Liver (tissue), 9 donors: Measurements from ENCODE around the gene PIANP. TPM values are rescaled to one million over a fixed set of nuclear protein-coding genes. Genes with fewer than 3 reads are reported as not detected.

Experiments
- DNase-seq: peaks from one replicate; pipeline ENCODE4 v3.0.0-alpha.2; 2017; ENCODE audit warnings: low spot score
- H3K27ac ChIP-seq, 2 donors: one replicate each; pipeline ENCODE4 v1.7.0; 2013; ENCODE audit warnings: inconsistent platforms in 2 of 2, low read length in 2 of 2, control low read depth in 1 of 2, low read depth in 1 of 2, mild to moderate bottlenecking in 1 of 2
- H3K27me3 ChIP-seq, 4 donors: one replicate each; pipeline versions ENCODE4 v1.6.1 to v1.7.0; 2013; ENCODE audit warnings: low read length in 3 of 4, inconsistent platforms in 1 of 4, mild to moderate bottlenecking in 1 of 4, moderate library complexity in 1 of 4; ENCODE audit not compliant: control insufficient read depth in 4 of 4, insufficient read depth in 4 of 4
- H3K36me3 ChIP-seq, 4 donors: one replicate each; pipeline versions ENCODE4 v1.6.1 to v1.7.0; 2013; ENCODE audit warnings: low read length in 3 of 4, mild to moderate bottlenecking in 3 of 4, low read depth in 1 of 4, moderate library complexity in 1 of 4; ENCODE audit not compliant: control insufficient read depth in 4 of 4, insufficient read depth in 3 of 4
- H3K4me1 ChIP-seq, 4 donors: one replicate each; pipeline versions ENCODE4 v1.6.1 to v1.7.0; 2013; ENCODE audit warnings: low read length in 3 of 4, mild to moderate bottlenecking in 3 of 4, moderate library complexity in 1 of 4; ENCODE audit not compliant: control insufficient read depth in 4 of 4, insufficient read depth in 4 of 4
- H3K4me3 ChIP-seq, 3 donors: one replicate each; pipeline versions ENCODE4 v1.6.1 to v1.7.0; 2013; ENCODE audit warnings: low read length in 3 of 3, control low read depth in 1 of 3, low read depth in 1 of 3, mild to moderate bottlenecking in 1 of 3
- H3K9ac ChIP-seq, 2 donors: one replicate each; pipeline ENCODE4 v1.7.0; 2013; ENCODE audit warnings: low read length in 2 of 2, mild to moderate bottlenecking in 2 of 2, moderate library complexity in 2 of 2, control low read depth in 1 of 2, low read depth in 1 of 2
- H3K9me3 ChIP-seq, 4 donors: one replicate each; pipeline versions ENCODE4 v1.6.1 to v1.7.0; 2013; ENCODE audit warnings: low read length in 3 of 4; ENCODE audit not compliant: control insufficient read depth in 4 of 4
- ATF3 ChIP-seq: IDR thresholded peaks from 2 replicates; pipeline ENCODE4 v1.6.1; 2016; ENCODE audit warnings: antibody characterized with exemption
- EGR1 ChIP-seq, 2 donors: IDR thresholded peaks; 2 replicates each; pipeline ENCODE4 v1.6.1; 2016 to 2018; ENCODE audit warnings: antibody characterized with exemption in 2 of 2, low read depth in 2 of 2
- FOXA1 ChIP-seq: IDR thresholded peaks from 2 replicates; pipeline ENCODE4 v1.6.1; 2016; ENCODE audit warnings: antibody characterized with exemption
- FOXA2 ChIP-seq: IDR thresholded peaks from 2 replicates; pipeline ENCODE4 v1.6.1; 2016; ENCODE audit warnings: antibody characterized with exemption
- GABPA ChIP-seq, 2 donors: IDR thresholded peaks in 1 of 2; conservative IDR thresholded peaks in 1 of 2; 2 replicates each; pipeline ENCODE4 v1.6.1; 2016; ENCODE audit warnings: antibody characterized with exemption in 2 of 2, mild to moderate bottlenecking in 1 of 2, moderate library complexity in 1 of 2
- HNF4A ChIP-seq, 2 donors: conservative IDR thresholded peaks; 2 replicates each; pipeline ENCODE4 v1.6.1; 2016; ENCODE audit warnings: antibody characterized with exemption in 2 of 2, mild to moderate bottlenecking in 2 of 2
- HNF4G ChIP-seq: IDR thresholded peaks from 2 replicates; pipeline ENCODE4 v1.6.1; 2016; ENCODE audit warnings: antibody characterized with exemption
- JUND ChIP-seq, 2 donors: IDR thresholded peaks; 2 replicates each; pipeline ENCODE4 v1.6.1; 2016; ENCODE audit warnings: antibody characterized with exemption in 2 of 2
- NR2F2 ChIP-seq: IDR thresholded peaks from 2 replicates; pipeline ENCODE4 v1.6.1; 2016; ENCODE audit warnings: antibody characterized with exemption
- RAD21 ChIP-seq, 2 donors: IDR thresholded peaks; 2 replicates each; pipeline ENCODE4 v1.6.1; 2016; ENCODE audit warnings: antibody characterized with exemption in 2 of 2, mild to moderate bottlenecking in 2 of 2
- RXRA ChIP-seq, 2 donors: IDR thresholded peaks; 2 replicates each; pipeline ENCODE4 v1.6.1; 2017 to 2018; ENCODE audit warnings: antibody characterized with exemption in 2 of 2, mild to moderate bottlenecking in 1 of 2
- SP1 ChIP-seq: IDR thresholded peaks from 2 replicates; pipeline ENCODE4 v1.6.1; 2018; ENCODE audit warnings: antibody characterized with exemption, mild to moderate bottlenecking
- TAF1 ChIP-seq: conservative IDR thresholded peaks from 2 replicates; pipeline ENCODE4 v1.6.1; 2016; ENCODE audit warnings: antibody characterized with exemption, mild to moderate bottlenecking
- YY1 ChIP-seq: IDR thresholded peaks from 2 replicates; pipeline ENCODE4 v1.6.1; 2016; ENCODE audit warnings: antibody characterized with exemption, mild to moderate bottlenecking
- WGBS: extraction: QIAGEN DNeasy Blood & Tissue Kit; methylation state at CpG from one replicate; pipeline ENCODE4 v1.1.7; 2013; 5-methylcytosine and 5-hydroxymethylcytosine counted together
- polyA plus RNA-seq, 2 donors: library from polyadenylated mRNA; stranded (reverse) in 1 of 2; unstranded in 1 of 2; fragments of 200-250 nt in 1 of 2; fragments of >200 nt in 1 of 2; fragmentation: Nextera tagmentation in 1 of 2; extraction: Ambion mirVana in 1 of 2; gene quantifications; one replicate each; pipeline versions ENCODE4 v1.2.1 to v1.2.3, GENCODE V29; 2013 to 2015
- total RNA-seq, 2 donors: library from RNA; depleted of rRNA; stranded (reverse); fragments of >200 nt; gene quantifications; one replicate each; pipeline ENCODE4 v1.2.3, GENCODE V29; 2014
- TF ChIP-seq, protein P1 (sequence below): fragments of 150-350 bp; IDR thresholded peaks from 2 replicates; pipeline ENCODE4 v1.5.1; 2017; ENCODE audit warnings: improper control_type of control experiment, low read depth, low read length; ENCODE audit not compliant: missing input control
- TF ChIP-seq, protein P2 (sequence below): IDR thresholded peaks from 2 replicates; pipeline ENCODE4 v1.6.1; 2016; ENCODE audit warnings: antibody characterized with exemption, mild to moderate bottlenecking
- TF ChIP-seq, protein P3 (sequence below): IDR thresholded peaks from 2 replicates; pipeline ENCODE4 v1.6.1; 2016; ENCODE audit warnings: antibody characterized with exemption
- TF ChIP-seq, protein P4 (sequence below): IDR thresholded peaks from 2 replicates; pipeline ENCODE4 v1.6.1; 2016; ENCODE audit warnings: antibody characterized with exemption
- donor health status: healthy.
- donor health status: healthy.
- donor health status: healthy.
- donor health status: healthy.
- donor health status: healthy.

PIANP gene
- total and polyA plus RNA-seq, 4 donors, result 0.03 TPM; not detected in 3

DNA sequence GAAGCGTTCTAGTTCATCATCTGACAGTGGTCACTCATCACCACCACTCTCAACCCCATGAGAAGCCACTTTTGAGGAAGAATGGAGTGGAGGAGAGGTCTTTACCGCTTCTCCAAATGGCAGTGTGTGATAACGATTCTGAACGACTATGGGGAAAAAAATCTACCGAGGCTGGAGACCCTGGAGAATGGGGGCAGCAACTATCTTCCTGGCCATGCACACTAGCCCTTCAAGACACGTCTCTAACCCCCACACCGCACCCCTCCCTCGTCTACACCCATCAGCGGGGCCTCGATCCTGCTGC is 38.1 kb downstream of the PIANP start:
- no peak for TF ChIP-seq NR2F2
- no peak for TF ChIP-seq HNF4G
- no peak for TF ChIP-seq GABPA (IDR thresholded peaks at IDR 0.05 in 1 of 2, conservative IDR thresholded peaks at IDR 0.05 in 1 of 2)
- no peak for TF ChIP-seq EGR1 (IDR thresholded peaks at IDR 0.05; ENCODE audit: low read depth in 2 of 2)
- TF ChIP-seq HNF4A (conservative IDR thresholded peaks at IDR 0.05), result no peak
- TF ChIP-seq, protein P1, sequence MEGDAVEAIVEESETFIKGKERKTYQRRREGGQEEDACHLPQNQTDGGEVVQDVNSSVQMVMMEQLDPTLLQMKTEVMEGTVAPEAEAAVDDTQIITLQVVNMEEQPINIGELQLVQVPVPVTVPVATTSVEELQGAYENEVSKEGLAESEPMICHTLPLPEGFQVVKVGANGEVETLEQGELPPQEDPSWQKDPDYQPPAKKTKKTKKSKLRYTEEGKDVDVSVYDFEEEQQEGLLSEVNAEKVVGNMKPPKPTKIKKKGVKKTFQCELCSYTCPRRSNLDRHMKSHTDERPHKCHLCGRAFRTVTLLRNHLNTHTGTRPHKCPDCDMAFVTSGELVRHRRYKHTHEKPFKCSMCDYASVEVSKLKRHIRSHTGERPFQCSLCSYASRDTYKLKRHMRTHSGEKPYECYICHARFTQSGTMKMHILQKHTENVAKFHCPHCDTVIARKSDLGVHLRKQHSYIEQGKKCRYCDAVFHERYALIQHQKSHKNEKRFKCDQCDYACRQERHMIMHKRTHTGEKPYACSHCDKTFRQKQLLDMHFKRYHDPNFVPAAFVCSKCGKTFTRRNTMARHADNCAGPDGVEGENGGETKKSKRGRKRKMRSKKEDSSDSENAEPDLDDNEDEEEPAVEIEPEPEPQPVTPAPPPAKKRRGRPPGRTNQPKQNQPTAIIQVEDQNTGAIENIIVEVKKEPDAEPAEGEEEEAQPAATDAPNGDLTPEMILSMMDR, result no peak
- TF ChIP-seq ATF3, result no peak
- TF ChIP-seq FOXA2, result no peak
- TF ChIP-seq, protein P2, sequence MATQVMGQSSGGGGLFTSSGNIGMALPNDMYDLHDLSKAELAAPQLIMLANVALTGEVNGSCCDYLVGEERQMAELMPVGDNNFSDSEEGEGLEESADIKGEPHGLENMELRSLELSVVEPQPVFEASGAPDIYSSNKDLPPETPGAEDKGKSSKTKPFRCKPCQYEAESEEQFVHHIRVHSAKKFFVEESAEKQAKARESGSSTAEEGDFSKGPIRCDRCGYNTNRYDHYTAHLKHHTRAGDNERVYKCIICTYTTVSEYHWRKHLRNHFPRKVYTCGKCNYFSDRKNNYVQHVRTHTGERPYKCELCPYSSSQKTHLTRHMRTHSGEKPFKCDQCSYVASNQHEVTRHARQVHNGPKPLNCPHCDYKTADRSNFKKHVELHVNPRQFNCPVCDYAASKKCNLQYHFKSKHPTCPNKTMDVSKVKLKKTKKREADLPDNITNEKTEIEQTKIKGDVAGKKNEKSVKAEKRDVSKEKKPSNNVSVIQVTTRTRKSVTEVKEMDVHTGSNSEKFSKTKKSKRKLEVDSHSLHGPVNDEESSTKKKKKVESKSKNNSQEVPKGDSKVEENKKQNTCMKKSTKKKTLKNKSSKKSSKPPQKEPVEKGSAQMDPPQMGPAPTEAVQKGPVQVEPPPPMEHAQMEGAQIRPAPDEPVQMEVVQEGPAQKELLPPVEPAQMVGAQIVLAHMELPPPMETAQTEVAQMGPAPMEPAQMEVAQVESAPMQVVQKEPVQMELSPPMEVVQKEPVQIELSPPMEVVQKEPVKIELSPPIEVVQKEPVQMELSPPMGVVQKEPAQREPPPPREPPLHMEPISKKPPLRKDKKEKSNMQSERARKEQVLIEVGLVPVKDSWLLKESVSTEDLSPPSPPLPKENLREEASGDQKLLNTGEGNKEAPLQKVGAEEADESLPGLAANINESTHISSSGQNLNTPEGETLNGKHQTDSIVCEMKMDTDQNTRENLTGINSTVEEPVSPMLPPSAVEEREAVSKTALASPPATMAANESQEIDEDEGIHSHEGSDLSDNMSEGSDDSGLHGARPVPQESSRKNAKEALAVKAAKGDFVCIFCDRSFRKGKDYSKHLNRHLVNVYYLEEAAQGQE, result no peak
- TF ChIP-seq, protein P3, sequence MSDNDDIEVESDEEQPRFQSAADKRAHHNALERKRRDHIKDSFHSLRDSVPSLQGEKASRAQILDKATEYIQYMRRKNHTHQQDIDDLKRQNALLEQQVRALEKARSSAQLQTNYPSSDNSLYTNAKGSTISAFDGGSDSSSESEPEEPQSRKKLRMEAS, result no peak
- no peak for TF ChIP-seq SP1
- TF ChIP-seq RXRA (IDR thresholded peaks at IDR 0.05), result no peak
- no peak for TF ChIP-seq TAF1
- no peak for TF ChIP-seq JUND (IDR thresholded peaks at IDR 0.05)
- TF ChIP-seq FOXA1, result no peak
- no peak for TF ChIP-seq YY1
- TF ChIP-seq, protein P4, sequence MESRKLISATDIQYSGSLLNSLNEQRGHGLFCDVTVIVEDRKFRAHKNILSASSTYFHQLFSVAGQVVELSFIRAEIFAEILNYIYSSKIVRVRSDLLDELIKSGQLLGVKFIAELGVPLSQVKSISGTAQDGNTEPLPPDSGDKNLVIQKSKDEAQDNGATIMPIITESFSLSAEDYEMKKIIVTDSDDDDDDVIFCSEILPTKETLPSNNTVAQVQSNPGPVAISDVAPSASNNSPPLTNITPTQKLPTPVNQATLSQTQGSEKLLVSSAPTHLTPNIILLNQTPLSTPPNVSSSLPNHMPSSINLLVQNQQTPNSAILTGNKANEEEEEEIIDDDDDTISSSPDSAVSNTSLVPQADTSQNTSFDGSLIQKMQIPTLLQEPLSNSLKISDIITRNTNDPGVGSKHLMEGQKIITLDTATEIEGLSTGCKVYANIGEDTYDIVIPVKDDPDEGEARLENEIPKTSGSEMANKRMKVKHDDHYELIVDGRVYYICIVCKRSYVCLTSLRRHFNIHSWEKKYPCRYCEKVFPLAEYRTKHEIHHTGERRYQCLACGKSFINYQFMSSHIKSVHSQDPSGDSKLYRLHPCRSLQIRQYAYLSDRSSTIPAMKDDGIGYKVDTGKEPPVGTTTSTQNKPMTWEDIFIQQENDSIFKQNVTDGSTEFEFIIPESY, result no peak
- TF ChIP-seq RAD21 (IDR thresholded peaks at IDR 0.05), result no peak
- Histone ChIP-seq H3K4me3 (peak overlapping the region; percentile 66 to 99 (median 94)), H3K27me3 (no peaks in the 10 kb centered on the region), H3K9me3 (no peaks in the 10 kb centered on the region), H3K9ac (peak overlapping the region; percentile 41 to 83), H3K4me1 (peaks cover 4 to 11% (median 11%) of the 10 kb centered on the region in 4 donors), H3K27ac (peak overlapping the region; percentile 53 to 57), H3K36me3 (peaks cover 6 to 11% (median 8%) of the 10 kb centered on the region in 4 donors)
- DNase-seq, result no peak
- 2% methylated on average over 10 of the region's 10 CpGs for WGBS

DNA sequence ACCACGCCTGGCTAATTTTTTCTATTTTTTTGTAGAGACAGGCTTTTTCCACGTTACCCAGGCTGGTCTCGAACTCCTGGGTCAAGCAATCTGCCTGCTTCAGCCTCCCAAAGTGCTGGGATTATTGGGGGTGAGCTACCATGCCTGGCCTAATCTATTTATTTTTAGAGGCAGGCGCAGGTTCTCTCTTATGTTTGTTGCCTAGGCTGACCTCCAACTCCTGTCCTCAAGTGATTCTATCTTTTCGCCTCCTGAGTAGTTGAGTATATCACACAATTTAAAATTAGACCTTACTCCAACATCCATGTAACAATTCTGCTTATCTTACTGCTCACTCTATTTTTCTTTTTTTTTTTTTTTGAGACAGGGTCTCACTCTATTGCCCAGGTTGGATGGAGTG is 46.6 kb downstream of the PIANP start:
- H3K4me3 ChIP-seq, result no peak overlapping the region
- WGBS, result 96% methylated on average over 5 of the region's 5 CpGs
- H3K9ac ChIP-seq, result no peak overlapping the region
- no peak overlapping the region for H3K27ac ChIP-seq
- H3K4me1 ChIP-seq, result peaks cover 0 to 11% (median 4%) of the 10 kb centered on the region in 4 donors
- no peaks in the 10 kb centered on the region for H3K27me3 ChIP-seq
- H3K9me3 ChIP-seq, result no peaks in the 10 kb centered on the region
- peaks cover 5 to 45% (median 35%) of the 10 kb centered on the region in 4 donors for H3K36me3 ChIP-seq
- DNase-seq, result no peak
- TF ChIP-seq FOXA1 (no peak), GABPA (IDR thresholded peaks at IDR 0.05 in 1 of 2, conservative IDR thresholded peaks at IDR 0.05 in 1 of 2) (no peak), TAF1 (no peak), YY1 (no peak), RAD21 (IDR thresholded peaks at IDR 0.05) (no peak), SP1 (no peak), ATF3 (no peak), HNF4A (conservative IDR thresholded peaks at IDR 0.05) (no peak), HNF4G (no peak), FOXA2 (no peak), JUND (IDR thresholded peaks at IDR 0.05) (no peak), RXRA (IDR thresholded peaks at IDR 0.05) (no peak), NR2F2 (no peak)
- TF ChIP-seq, protein P3, result no peak
- TF ChIP-seq, protein P1, result no peak
- TF ChIP-seq, protein P4, result no peak
